Measurements from ENCODE around the gene DSTN. TPM values are rescaled to one million over a fixed set of nuclear protein-coding genes. Genes with fewer than 3 reads are reported as not detected.
A peak's percentile ranks its signal among the peaks of the same experiment; 100 is the strongest.

Gene DSTN
- polyA plus RNA-seq, 1 donor, result 216 TPM

DNA sequence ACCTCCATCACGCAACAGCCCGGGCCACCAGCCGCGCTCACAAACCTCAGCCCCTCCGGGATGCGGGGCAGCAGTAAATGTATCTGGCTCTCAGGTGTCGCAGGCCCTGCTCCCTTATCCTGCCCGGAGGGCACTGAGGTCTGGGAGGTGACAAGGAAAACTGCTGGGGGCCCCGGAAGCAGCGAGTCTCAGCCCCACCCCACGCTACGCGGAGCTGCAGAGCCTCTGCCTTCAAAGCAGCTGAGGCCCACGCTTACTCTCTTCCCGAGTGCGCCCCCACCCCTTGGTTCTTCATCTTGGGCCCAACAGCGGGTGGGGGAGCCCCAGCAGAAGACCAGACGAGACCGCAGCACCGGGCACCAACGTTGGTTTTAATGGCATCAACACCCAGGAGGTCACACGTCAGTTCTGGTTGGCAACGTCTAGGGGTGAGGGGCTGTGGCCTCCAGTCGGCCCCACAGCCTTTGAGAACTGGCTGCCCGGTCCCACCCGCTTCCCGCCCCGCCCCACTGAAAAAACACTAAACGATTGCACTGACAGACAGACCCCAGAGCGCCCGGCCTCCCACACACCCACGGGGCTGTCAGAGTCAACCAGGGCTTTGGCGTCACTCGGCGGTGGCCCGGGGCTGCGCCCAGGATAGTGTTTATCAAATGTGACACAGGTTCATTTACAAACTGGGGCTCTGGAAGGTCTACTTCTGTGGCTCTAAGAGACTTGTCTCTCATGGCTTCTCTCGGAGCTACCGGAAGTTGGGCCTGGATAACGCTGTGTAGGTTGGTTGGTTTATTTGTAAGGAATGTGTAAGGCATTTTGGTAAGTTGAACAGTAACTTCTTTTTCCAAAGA lies 43.7 kb downstream of the DSTN start:
- no peak for DNase-seq

DNA sequence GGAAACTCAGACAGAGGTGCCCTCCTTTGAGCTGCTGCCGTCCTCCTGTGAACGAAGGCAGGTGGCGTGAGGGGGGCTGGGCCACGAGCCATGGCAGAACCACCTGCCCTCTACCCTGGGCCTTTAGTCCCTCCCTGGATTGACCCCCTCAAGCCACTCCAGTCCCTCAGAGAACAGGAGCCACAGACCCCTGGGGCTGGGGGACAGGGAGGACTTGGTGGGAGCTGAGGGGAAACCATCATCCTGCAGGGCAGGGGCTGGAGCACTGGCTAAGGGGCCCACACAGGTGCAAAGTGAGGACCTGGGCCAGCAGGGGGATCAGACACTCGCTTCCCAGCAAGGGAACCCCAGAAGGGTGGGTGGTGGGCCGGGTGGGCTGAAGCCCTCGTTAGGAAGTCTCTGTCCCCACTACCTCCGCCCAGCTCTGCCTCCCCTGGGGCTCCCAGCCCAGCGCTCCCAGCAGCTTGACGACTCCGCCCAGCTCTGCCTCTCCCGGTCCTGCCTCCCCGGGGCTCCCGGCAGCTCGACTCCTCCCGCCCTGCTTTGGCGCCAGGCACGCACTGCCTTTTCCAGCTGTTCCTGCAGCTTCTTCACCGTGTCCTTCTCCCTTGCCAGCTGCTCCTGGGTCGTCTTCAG lies 44.4 kb downstream of the DSTN start:
- peak; percentile 81 for DNase-seq

DNA sequence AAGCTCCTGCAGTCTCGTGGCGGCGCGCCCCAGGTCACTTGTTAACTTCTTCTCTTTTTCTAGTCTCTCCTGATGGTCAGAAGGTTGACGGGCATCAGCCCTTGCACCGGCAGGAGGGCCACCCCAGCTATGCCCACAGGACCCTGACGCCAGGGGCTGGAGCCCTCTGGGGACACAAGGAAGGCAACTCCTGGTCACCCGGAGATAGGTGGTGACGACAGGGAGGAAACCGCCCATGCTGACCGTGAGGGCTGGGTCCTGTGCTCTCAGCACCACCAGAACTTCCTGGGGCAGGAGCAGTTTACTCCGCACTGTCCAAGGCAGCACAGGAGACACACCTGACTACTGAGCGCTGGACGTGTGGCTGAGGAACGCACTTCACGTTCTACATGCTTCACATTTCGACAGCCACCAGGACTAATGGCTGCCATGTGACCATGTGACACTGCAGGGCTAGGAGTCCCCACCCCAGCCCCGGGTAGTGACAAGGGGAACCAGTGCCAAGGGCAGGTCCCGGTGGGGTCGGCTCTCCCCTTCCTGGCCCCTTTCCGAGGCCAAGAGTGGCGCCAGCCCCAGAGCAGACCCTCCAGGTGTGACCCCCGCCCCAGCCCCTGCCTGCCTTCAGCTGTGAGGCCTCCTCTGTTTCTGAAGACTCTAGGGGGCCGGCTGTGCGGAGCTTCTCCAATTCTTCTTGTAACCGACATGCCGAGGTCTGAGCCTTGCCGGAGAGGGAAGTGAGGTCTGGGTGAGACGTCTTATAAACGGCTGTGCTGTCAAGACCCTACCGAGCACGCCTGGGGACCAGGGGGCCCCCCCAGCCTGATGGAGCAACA lies 45.2 kb downstream of the DSTN start:
- DNase-seq, result no peak

DNA sequence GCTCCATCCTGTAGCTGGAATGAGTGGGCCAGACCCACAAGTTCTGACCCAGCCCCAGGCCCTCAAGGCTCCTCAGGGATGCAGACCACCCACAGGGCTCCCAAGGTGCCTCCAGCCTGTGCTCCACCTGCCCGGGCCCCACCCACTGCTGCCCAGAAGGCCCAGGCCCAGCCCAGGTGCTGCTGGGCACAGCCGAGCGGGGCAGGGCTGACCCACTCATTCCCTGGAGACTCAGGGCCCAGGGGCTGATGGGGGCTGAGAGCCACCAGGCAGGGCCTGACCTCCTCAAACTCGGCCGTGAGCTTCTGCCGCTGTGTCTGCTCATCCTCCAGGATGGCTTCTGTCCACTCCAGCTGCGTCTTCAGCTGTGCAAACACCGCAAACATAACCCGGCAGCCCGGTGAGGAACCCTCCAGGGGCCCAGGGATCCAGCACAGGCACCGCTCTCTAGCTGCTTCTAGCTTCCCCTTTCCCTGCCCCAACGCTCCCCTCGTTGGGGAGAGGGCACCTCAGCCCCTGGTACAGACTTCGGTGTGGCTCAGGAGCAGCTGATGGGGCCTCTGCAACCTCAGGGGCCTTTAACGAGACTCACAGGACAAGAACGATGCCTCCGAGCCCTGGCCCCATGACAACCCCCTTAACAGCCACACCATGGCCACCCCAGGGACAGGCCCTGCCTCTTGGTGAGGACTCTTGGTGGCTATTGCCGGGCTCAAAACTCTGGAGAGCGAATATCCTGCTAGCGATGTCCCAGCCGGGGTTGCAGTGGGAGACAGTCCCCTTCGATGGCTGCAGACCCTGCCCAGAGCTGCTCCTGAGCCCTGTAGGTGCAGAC lies 46.0 kb downstream of the DSTN start:
- no peak for DNase-seq

DNA sequence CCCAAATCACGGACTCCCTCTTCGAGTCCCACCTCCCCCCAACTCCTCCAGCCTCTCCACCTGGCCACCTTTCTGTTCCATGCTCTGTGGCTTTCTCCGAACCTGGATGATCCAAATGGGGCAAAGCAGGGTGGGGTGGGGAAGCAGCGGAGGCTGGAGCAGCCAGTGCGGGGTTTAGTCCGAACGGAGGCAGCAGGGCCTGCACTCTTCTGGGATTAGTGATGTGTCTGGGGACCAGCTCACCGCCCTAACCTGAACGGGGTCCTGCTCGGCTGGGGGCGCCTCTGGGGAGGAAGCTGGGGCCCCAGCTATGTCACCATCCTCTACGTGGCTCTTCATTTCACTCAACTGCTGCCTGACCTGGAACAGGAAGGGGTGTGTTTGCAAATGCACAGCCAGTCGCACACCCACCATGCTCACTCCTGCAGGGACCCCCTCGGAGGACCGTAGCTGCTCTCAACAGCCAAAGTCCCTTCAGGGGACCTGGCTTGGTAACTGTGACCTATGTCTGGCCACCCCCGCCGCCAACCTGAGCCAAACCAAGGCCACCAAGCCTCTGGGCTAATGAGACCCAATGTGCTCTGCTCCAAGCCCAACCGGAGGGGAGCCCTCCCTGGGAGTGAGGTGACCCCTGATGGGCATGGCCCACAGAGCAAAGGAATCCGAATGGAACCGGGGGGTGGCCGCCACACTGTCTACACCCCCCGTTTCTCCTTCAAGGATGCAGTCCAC lies 46.8 kb downstream of the DSTN start:
- no peak for DNase-seq

DNA sequence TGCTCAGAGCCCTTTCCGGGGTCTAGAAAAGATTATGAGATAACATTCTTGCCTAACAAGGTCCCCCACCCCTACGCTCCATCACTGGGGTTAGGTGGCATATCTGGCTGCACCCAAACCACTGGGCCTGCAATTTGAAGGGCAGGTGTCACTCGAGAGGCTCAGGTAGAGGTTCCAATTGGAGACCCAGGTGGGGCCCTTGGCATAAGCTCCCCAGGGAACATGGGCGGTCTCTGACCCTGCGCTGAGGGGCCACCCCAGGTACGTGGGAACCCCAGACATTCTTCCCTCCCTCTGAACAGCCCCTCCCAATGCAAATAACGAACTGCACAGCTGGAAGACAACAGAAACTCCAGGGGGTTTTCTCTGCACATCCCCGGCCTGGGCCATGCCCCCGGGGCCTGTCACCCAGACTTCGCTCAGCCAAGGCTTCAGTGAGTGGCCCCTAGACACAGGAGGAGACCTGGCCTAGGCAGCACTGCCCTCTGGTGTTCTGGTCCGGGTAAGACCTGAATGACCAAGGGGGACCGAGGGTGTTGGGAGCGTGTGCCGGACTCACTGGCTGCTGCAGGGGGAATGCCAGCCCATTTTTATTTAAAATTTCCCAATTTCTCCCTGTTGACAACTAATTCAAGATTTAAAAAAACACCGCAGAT lies 47.5 kb downstream of the DSTN start:
- DNase-seq, result no peak

DNA sequence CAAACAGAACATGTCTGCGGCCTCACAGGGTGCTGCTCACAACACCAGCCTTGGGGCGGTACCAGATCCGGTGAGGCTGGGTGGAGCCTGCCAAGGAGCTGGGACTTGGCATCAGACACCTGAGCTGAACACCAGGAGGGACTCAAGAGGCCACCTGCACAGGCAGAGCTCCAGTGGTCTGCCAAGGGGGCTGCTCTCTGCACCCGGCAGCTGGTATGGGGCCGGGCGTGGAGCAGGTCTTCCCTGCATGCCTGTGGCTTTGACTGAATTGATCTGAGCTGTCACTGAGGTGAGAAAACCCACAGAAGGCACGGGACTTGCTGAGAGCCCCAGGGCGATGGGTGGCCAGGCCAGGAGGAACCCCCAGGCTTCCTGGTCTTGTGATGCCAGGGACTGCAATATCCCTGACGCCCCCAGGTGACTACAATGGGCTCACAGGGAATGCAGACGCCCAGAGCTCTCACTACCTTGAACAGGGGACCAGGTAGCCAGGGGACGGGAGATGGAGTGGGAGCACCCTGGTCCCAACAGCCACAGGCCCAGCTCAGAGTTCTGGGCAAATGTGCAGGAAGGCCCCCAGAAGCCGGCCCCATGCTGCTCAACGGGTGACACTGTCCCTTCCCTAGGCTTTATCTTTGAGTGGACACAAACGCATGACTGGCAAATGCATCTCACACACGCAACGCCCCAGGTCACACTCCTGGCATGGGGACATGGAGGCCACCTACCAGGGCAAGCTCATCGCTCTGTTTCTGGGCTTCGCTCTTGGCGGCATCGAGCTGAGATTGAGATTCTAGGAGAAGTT lies 48.2 kb downstream of the DSTN start:
- DNase-seq, result no peak

DNA sequence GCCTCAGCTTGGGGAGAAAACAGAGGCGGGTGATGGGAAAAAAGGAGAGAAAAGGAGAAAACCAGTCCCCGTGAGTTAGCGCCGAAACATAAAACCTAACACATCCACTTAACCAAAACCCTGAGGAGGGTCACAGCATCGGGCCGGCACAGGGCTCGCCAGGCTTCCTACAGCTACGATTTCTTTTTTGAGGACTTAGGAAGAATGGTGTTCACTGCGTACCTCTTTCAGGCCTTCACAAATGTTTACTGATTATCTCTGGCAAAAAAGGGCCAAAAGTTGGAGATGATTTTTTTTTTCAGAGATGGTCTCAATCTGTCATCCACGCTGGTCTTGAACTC lies 48.8 kb downstream of the DSTN start:
- DNase-seq, result no peak

DNA sequence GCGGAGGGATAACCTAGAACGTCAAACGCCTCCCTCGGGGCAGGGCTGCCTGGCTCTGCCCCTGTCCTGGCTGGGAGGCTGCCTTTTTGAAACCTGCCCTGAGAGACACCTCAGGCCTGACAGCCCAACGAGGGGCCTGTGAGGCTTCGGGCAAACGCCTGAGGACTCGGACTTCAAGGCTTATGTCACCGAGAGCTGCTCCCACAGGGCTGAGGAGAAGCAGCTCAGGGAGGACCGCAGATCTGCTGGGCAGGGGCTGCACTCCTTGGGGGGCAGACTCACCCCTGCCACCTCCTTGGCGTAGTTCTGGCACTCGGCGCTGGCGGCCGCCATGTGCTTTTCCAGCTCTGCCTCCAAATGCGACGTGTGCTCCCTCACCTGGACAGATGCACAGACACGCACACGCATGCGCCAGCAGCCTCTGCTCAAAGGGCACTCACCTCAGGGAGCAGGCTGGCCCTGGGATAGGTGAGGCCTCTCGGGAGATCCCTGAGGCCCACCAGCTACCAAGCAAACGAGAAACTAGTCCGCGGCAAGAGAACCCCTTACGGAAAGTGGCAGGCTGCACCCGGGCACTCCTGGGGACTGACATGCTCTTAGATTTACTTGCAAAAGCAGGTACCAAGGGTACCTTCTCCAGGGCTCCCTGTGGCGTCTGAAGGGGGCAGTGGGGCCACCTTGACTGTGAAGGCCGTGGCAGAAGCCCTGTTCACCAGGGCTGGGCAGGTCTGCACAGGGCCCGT lies 49.6 kb downstream of the DSTN start:
- DNase-seq, result no peak

DNA sequence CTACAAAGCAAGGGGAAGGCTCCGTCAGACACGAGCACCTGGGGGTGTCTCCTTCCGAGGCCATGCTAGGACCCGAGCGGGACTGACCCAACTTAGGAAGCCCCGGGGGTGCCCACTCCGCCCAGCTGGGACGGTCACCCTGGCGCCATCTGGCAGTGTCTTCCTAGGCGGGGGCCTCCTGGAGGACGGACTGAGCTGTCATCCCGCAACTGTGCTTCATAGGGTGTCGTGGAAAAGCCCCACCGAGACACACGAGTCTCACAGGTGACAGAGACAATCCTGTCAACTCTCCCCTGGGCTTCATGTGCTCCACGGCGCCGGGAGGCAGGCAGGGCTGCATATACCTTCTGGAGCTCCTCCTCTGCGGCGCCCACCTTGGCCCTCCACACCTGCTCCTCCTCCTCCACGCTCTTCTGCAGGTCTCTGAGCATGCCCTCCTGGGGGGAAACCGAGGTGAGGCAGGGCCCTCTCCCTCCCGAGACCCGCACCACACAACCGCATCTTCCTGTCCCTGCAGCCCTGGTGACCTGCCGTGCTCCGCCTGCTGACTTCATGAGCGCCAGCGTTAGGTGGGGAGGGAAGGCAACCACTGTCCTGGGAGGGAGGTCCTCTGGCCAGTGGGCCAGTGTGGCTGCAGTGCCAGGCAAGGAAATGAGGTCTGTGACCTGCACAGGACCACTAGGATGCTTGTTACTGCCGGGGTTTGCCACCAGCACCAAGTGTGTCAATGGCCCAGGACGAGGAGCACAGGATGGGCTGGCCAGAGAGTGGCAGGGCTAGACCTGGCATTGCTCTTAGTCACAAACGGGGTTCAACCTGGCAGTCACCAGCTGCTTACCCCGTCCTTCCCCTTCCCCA lies 50.7 kb downstream of the DSTN start:
- no peak for DNase-seq

DNA sequence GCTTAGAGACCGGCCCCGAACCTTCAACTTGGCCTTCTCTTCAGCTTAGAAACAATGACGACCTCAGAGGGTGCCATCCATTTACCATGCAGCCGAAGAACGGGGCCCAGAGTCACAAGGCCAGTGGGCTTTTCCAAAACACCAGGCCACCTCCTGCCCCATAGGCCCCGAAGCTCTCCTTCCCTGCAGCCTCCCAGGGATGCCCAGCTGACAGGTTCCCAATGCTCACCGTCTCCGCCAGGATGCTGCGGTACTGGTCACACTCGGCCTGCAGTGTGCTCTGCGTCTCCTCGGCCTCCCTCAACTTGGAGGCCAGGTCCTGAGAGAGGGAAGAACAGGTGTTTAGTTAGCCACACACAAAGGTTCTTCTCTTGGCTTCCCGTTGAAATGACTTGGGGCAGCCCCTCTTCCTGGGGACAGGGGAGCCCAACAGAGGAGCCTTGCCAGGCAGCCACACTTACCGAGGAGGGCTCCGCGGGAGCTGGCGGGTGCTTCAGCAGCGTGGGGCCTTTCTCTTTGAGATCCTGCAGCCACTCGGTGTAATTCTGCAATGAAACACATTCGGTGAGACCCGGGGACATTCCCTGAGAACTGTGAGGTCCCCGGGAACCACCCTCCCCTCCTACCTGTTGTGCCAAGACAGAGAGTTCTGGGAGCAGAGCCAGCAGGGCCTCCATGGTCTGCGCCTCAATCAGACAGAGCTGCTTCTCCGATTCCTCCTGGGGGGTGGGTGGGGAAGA lies 51.5 kb downstream of the DSTN start:
- DNase-seq, result no peak

DNA sequence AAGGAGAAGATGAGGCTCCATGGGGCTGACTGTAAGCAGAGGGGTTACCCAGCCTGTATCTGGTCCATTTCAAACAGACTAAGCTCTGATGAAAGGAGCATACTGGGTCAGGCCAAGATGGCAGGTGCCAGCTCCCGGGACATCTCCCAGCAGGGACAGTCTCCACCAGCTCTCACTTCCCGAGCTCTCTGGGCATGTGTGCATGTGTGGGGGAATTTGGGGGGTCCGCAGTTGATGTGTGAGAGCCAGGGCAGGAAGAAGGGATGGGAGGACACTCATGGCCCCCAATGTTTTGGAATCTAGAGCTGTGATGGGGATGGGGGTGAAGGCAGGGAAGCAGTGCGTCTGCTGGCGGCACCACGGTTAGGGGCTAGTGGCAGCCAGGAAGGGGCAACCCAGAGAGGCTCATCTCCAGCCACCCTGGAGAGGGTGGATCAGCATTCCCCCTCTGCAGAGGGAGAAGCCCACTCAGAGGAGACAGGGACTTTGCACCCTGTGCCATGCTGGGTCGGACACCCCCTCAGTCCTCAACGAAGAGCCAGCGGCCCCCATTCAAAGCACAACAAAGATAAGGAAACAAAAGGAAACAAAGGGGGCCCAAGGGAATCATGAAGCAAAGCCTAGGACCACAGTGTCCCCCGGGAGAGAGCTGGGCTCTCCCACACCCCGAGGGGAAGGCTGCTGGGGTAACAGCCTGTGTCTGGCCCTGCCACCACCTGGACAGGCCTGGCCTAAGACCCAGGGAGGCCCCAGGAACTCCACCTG lies 52.4 kb downstream of the DSTN start:
- no peak for DNase-seq

DNA sequence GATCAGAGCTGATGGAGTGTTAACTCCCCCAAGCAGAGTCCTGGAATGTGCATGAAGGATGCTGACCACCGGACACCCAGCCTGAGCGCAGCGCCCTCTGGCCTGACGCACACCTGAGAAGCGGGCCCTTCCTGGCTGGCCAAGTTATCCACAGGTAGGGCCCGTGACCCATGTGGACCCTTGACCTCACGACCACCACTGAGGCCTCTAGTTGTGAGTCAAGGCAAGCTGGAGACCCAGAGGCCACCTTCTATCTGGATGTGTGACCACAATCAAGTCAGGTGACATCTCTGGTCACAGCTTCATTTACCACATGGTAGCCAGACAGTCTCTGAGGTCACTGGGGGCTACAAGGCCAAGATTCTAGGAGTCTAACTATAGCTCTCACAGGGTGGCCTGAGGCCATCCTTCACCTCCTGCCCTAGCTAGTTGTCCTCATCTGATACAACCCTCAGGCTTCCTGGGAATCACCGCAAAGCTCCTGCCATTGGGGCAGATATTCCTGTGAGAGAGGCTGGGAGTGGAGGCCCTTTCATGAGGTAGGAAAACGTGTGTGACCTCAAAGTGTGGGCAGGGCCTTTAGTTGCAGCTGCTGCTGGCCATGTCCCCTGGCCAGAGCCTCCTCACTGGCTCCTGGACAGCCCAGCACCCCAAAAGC lies 53.1 kb downstream of the DSTN start:
- DNase-seq, result no peak

DNA sequence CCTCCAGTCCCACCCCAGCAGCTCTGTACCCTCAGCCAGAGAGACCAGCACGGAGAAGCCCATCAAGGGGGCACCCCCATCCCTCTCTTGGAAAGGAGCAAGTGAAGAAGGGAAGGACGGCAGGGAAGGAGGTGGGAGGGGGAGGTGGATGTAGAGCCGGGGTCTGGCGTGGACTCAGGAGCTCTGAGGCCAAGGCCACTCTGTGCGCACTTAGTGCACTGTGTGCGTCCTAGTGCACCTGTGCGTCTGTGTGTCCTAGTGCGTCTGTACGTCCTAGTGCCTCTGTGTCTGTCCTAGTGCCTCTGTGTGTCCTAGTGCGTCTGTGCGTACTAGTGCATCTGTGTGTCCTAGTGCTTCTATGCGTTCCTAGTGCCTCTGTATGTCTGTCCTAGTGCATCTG lies 54.2 kb downstream of the DSTN start:
- DNase-seq, result no peak

DNA sequence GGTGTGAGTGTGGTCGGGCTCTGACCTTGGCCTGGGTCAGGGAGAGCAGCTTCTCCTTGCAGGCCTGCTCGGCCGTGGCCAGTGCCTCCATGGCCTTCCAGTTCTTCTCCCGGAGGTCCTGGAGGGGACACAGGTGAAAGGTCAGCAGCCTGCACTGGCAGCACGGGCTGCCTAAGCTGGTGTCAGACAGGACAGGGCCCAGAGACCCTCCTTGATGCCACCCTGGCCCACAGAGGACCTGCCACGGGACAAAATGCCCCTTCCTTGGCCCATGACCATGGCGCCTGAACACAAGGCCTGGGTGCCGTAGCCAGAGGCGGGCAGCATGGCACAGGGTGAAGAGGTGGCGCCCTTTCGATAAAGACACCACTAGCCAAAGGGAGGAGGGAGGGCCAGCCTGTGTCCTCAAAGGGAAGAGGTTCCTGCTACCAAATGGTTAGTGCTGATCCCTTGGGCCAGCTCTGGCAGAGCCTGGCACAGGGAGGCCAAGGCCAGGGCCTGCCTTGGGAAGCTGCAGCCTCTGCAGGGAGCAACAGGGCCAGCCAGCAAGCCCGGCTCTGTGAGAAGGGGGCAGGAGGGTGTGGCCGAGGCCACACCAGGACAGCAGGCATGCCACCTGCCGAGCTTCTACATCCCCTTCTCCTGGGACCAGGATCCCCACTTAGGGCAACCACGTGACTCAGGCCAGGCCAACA lies 54.8 kb downstream of the DSTN start:
- no peak for DNase-seq

Data from hindlimb muscle (tissue), 1 donor.